Breast epithelium (tissue), 3 donors: ENCODE data around the gene PEX13.

Experiments used
- POLR2A ChIP-seq: fragments of 450-650 bp; IDR thresholded peaks from one replicate; pipeline ENCODE4 v1.6.1; 2016; ENCODE audit warnings: antibody characterized with exemption, mild to moderate bottlenecking, moderate library complexity
- TF ChIP-seq, protein P1 (sequence below), 3 donors: fragments of 450-650 bp; IDR thresholded peaks; one replicate each; pipeline ENCODE4 v1.5.1; 2016 to 2017; ENCODE audit warnings: antibody characterized with exemption in 3 of 3, mild to moderate bottlenecking in 3 of 3, moderate library complexity in 3 of 3

DNA sequence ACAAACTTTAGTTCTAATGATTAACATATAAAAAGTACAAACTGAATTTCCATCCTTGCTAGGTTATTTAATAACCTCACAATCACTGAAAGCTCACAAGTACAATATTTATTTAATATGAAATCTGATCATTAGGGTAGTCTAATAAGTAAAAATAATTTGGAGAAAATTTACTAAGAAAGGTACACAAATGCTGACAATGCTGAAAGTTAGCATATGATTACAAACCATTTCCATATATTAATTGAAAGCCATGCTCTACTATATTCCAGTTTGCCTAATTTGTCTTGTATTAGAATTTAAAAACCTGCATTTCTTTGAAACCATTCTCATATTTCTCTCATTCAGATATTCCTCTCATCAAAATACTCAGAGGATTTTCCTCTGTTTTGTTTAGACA is 8.2 kb upstream of the PEX13 start:
- TF ChIP-seq, protein P1, sequence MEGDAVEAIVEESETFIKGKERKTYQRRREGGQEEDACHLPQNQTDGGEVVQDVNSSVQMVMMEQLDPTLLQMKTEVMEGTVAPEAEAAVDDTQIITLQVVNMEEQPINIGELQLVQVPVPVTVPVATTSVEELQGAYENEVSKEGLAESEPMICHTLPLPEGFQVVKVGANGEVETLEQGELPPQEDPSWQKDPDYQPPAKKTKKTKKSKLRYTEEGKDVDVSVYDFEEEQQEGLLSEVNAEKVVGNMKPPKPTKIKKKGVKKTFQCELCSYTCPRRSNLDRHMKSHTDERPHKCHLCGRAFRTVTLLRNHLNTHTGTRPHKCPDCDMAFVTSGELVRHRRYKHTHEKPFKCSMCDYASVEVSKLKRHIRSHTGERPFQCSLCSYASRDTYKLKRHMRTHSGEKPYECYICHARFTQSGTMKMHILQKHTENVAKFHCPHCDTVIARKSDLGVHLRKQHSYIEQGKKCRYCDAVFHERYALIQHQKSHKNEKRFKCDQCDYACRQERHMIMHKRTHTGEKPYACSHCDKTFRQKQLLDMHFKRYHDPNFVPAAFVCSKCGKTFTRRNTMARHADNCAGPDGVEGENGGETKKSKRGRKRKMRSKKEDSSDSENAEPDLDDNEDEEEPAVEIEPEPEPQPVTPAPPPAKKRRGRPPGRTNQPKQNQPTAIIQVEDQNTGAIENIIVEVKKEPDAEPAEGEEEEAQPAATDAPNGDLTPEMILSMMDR (IDR thresholded peaks at IDR 0.05), result no peak
- TF ChIP-seq POLR2A, result no peak
